AG04450 (cell line): ENCODE data around the gene DPH1. TPM values are rescaled to one million over a fixed set of nuclear protein-coding genes. Genes with fewer than 3 reads are reported as not detected.

Experiments used
- CTCF ChIA-PET: fragments of 300-600, 350-600 bp; formaldehyde crosslinking; extraction: SDS; loops from one replicate; lab custom pipeline; 2022; ENCODE audit warnings: antibody characterized with exemption, inconsistent platforms; lab: Charles Lee
- POLR2A ChIA-PET: fragments of 350-600 bp; formaldehyde crosslinking; extraction: SDS; loops from one replicate; lab custom pipeline; 2021; ENCODE audit warnings: antibody characterized with exemption, inconsistent platforms; lab: Yijun Ruan, JAX
- DNase-seq: peaks from one replicate; pipeline ENCODE4 v3.0.0-alpha.2; 2011; ENCODE audit warnings: low read depth, low spot score
- H3K27ac ChIP-seq: one replicate; pipeline ENCODE4 v1.5.1; 2012; ENCODE audit warnings: low read depth, low read length, control low read depth
- H3K27me3 ChIP-seq: one replicate; pipeline ENCODE4 v1.6.0; 2012; ENCODE audit warnings: low read length; ENCODE audit not compliant: control insufficient read depth, insufficient read depth
- H3K4me3 ChIP-seq: 2 replicates; pipeline ENCODE4 v1.5.1; 2011; ENCODE audit warnings: mild to moderate bottlenecking, low read depth, low read length, control low read depth
- H3K9me3 ChIP-seq: 2 replicates; pipeline ENCODE4 v1.5.1; 2012; ENCODE audit warnings: low read length; ENCODE audit not compliant: control insufficient read depth, insufficient read depth
- CTCF ChIP-seq: IDR thresholded peaks from 2 replicates; pipeline ENCODE4 v1.5.1; 2011; ENCODE audit warnings: low read depth, low read length, control low read depth, inconsistent platforms
- polyA plus RNA-seq: library from polyadenylated mRNA; depleted of rRNA; stranded (reverse); fragments of >200 nt; gene quantifications from 2 replicates; pipeline ENCODE4 v1.2.3, GENCODE V29; 2011

Gene DPH1
- polyA plus RNA-seq, 1 experiment = 25.3 TPM

- Histone ChIP-seq H3K9me3 (peaks cover 6% of the 10 kb centered on the region; the same call in 1 of the 2 replicates), H3K27me3 (no peaks in the 10 kb centered on the region), H3K4me3 (peak overlapping the region; percentile 72), H3K27ac (peak overlapping the region; percentile 21)
- ChIA-PET POLR2A (interaction anchor here (0.5 to 2.1 kb wide), 8 partner anchors 9 to 186 kb away, joined by 3 to 9 read pairs (median 4); no protein-coding TSS in a partner anchor), CTCF (interaction anchor here (0.5 to 3.8 kb wide), 10 partner anchors 9 to 244 kb away, joined by 3 to 34 read pairs (median 3); no protein-coding TSS in a partner anchor)
- DNase-seq = no peak
- peak; percentile 70 for TF ChIP-seq CTCF
These were observed 28.9 kb downstream of the DPH1 start for GRCh38 chr17:2058586-2059546.

- Histone ChIP-seq H3K27me3 (no peaks in the 10 kb centered on the region), H3K27ac (peak overlapping the region; percentile 57), H3K9me3 (peaks cover 6% of the 10 kb centered on the region; the same call in 1 of the 2 replicates), H3K4me3 (peak overlapping the region; percentile 72)
- CTCF ChIA-PET = interaction anchor here (0.6 to 3.8 kb wide), 4 partner anchors 186 to 243 kb away, joined by 3 to 34 read pairs (median 4); no protein-coding TSS in a partner anchor
- TF ChIP-seq CTCF = no peak
- no peak for DNase-seq
- POLR2A ChIA-PET = interaction anchor here (0.6 to 2.1 kb wide), 3 partner anchors 57 to 170 kb away, joined by 3 to 9 read pairs (median 4); no protein-coding TSS in a partner anchor
These were observed 29.8 kb downstream of the DPH1 start for GRCh38 chr17:2059547-2060384.

DNA sequence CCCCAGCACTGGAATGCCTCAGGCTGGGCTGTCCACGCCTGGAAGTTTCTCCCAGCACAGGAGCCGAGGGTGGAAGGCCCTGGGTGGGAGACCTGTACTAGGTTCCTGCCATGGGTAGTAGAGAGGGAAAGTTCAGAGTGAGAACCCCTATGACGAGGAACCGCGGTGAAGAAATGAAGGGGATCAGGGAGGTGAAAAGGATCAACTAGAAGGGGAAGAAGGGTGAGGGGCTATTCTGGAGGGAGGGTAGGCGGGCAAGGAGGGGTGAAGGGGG lies 30.4 kb downstream of the DPH1 start:
- Histone ChIP-seq H3K4me3 (peak overlapping the region; percentile 7; the same call in 1 of the 2 replicates), H3K27me3 (no peaks in the 10 kb centered on the region), H3K9me3 (peaks cover 6% of the 10 kb centered on the region; the same call in 1 of the 2 replicates), H3K27ac (peak overlapping the region; percentile 57)
- ChIA-PET POLR2A (interaction anchor here (0.6 kb wide), 1 partner anchor 56 kb away, joined by 4 read pairs; no protein-coding TSS in a partner anchor), CTCF (interaction anchor here (0.8 to 3.8 kb wide), 2 partner anchors 185 to 222 kb away, joined by 4 to 34 read pairs; no protein-coding TSS in a partner anchor)
- no peak for DNase-seq
- no peak for TF ChIP-seq CTCF

DNA sequence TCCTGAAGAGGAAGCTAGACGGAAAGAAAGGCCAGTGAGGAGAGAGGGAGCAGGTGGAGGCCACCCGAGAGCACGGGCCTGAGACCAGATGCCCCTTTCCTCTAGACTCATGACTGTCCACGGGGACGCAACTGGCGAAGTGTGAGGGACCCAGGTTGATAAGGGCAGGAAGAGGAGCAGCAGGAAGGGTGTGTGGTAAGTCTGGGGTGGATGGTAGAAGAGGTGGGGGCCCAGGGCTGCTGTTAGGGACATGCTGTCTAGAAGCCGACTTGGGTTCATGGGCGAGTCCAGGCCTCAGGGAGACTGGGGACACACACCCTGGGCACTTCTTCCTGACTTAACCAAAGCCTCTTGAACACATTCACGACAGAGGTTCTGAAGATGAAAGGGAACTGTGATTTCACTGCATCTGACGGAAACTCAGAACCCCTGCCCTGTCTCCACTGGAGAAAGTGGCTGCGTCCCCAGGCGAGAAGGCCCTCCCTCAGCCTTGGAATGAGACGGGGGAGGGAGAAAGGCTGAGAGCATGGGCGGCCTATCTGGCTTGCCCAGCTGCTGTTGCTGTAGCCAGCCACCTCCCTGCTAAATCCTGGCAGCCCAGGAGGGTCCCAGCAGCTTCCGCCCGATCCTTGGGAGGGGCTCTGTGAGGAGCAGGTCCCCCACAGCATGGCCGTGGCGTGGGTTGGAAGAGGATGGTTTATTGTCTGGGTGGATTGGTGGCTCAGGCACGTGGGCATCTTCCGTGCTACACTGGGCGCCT lies 30.9 kb downstream of the DPH1 start:
- no peak for TF ChIP-seq CTCF
- CTCF ChIA-PET = interaction anchor here (3.8 kb wide), 1 partner anchor 184 kb away, joined by 34 read pairs; no protein-coding TSS in a partner anchor
- H3K27ac ChIP-seq = peak overlapping the region; percentile 57

More for the DNA sequence above, 30.9 kb downstream of the DPH1 start:
- Histone ChIP-seq H3K4me3 (peak overlapping the region; percentile 7), H3K27me3 (no peaks in the 10 kb centered on the region), H3K9me3 (peaks cover 6% of the 10 kb centered on the region; the same call in 1 of the 2 replicates)
- POLR2A ChIA-PET = no interaction called here
- no peak for DNase-seq
